Activated T-helper 17 cell treated with anti-CD3 and anti-CD28 coated beads, Interleukin-2, amount 50 U/mL, for 72 hours (primary cell): ENCODE data around the gene ZNF77. TPM values are rescaled to one million over a fixed set of nuclear protein-coding genes. Genes with fewer than 3 reads are reported as not detected.
A peak's percentile ranks its signal among the peaks of the same experiment; 100 is the strongest.
"Not testable (repeated sequence)": the region's sequence is repeated elsewhere in the genome, so short reads cannot be mapped to it uniquely, and the experiment has no call there.

ENCODE experiments used
- ATAC-seq: fragments of 150-1000 bp; cut with Tn5 transposase; replicated peaks from 2 replicates; pipeline ENCODE4 v1.10.0; 2021; ENCODE audit warnings: mild to moderate bottlenecking, moderate library complexity
- H3K27ac Mint-ChIP-seq: one replicate; pipeline ENCODE4 v1.8.0; 2022; ENCODE audit warnings: mixed read lengths
- H3K27me3 Mint-ChIP-seq: one replicate; pipeline ENCODE4 v1.8.0; 2022; ENCODE audit warnings: mixed read lengths
- H3K36me3 Mint-ChIP-seq: one replicate; pipeline ENCODE4 v1.8.0; 2022; ENCODE audit warnings: low read depth, mild to moderate bottlenecking, mixed read lengths
- H3K4me1 Mint-ChIP-seq: one replicate; pipeline ENCODE4 v1.8.0; 2022; ENCODE audit warnings: mixed read lengths
- H3K4me3 Mint-ChIP-seq: one replicate; pipeline ENCODE4 v1.8.0; 2022; ENCODE audit warnings: mild to moderate bottlenecking, mixed read lengths
- H3K9me3 Mint-ChIP-seq: one replicate; pipeline ENCODE4 v1.8.0; 2022; ENCODE audit warnings: mixed read lengths
- total RNA-seq, 2 donors: library from RNA; stranded (reverse); gene quantifications; one replicate each; pipeline ENCODE4 v1.2.3, GENCODE V29; 2022

Gene ZNF77
- total RNA-seq, 2 donors from 2014 or later: 4.7 to 4.9 TPM

- no peaks in the 10 kb centered on the region for H3K27me3 Mint-ChIP-seq
- H3K36me3 Mint-ChIP-seq: no peaks in the 10 kb centered on the region
- ATAC-seq: no peak
- H3K9me3 Mint-ChIP-seq: no peaks in the 10 kb centered on the region
- H3K4me1 Mint-ChIP-seq: no peaks in the 10 kb centered on the region
- H3K4me3 Mint-ChIP-seq: no peak overlapping the region
- no peak overlapping the region for H3K27ac Mint-ChIP-seq
Measured at GRCh38 chr19:2957160-2957559, 12.4 kb upstream of the ZNF77 start.

- Mint-ChIP-seq H3K4me3 (no peak overlapping the region), H3K36me3 (peaks cover 12% of the 10 kb centered on the region), H3K27ac (no peak overlapping the region), H3K9me3 (no peaks in the 10 kb centered on the region), H3K4me1 (peaks cover 9% of the 10 kb centered on the region), H3K27me3 (no peaks in the 10 kb centered on the region)
- no peak for ATAC-seq
Measured at GRCh38 chr19:2952953-2953481, 8.2 kb upstream of the ZNF77 start.

GRCh38 chr19:2950286-2951124 is 5.7 kb upstream of the ZNF77 start:
- Mint-ChIP-seq H3K9me3 (no peaks in the 10 kb centered on the region), H3K27me3 (no peaks in the 10 kb centered on the region), H3K4me1 (peaks cover 14% of the 10 kb centered on the region), H3K27ac (peak overlapping the region; percentile 98), H3K4me3 (peak overlapping the region; percentile 98), H3K36me3 (peaks cover 17% of the 10 kb centered on the region)
- ATAC-seq: peak; percentile 99

DNA sequence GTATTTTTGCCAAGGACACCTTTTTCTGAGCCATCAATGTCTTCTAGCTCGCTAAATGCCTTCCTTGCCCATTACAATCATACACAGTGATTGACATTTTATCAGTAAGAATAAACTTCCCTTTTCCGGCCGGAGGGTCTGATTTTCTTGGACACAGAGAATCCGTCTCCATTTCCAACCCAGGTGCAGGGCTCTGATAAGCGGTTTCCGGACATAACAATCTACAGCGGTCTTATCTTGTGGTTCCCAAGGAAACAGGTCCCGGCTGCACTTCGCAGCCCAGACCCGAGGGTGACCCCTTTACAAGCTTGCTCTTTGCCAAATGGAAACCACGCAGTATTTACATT is 5.1 kb upstream of the ZNF77 start:
- Mint-ChIP-seq H3K36me3 (peaks cover 17% of the 10 kb centered on the region), H3K9me3 (no peaks in the 10 kb centered on the region), H3K4me3 (peak overlapping the region; percentile 98), H3K27ac (peak overlapping the region; percentile 98), H3K27me3 (no peaks in the 10 kb centered on the region), H3K4me1 (peaks cover 14% of the 10 kb centered on the region)
- no peak for ATAC-seq

- Mint-ChIP-seq H3K36me3 (peaks cover 17% of the 10 kb centered on the region), H3K9me3 (no peaks in the 10 kb centered on the region), H3K27me3 (no peaks in the 10 kb centered on the region), H3K27ac (peak overlapping the region; percentile 94), H3K4me1 (peaks cover 18% of the 10 kb centered on the region), H3K4me3 (peak overlapping the region; percentile 90)
- ATAC-seq: no peak
Measured at GRCh38 chr19:2945575-2946184, 909 bp upstream of the ZNF77 start.

- Mint-ChIP-seq H3K4me1 (peaks cover 16% of the 10 kb centered on the region), H3K27ac (peak overlapping the region; percentile 94)
Measured at GRCh38 chr19:2944403-2944774, 382 bp downstream of the ZNF77 start.

GRCh38 chr19:2942928-2943640 is 1.7 kb downstream of the ZNF77 start:
- Mint-ChIP-seq H3K27ac (no peak overlapping the region), H3K4me3 (peak overlapping the region; percentile 90), H3K9me3 (no peaks in the 10 kb centered on the region), H3K27me3 (no peaks in the 10 kb centered on the region), H3K36me3 (peaks cover 11% of the 10 kb centered on the region), H3K4me1 (peaks cover 9% of the 10 kb centered on the region)
- ATAC-seq: no peak

More at GRCh38 chr19:2944403-2944774, 382 bp downstream of the ZNF77 start:
- H3K36me3 Mint-ChIP-seq: peaks cover 11% of the 10 kb centered on the region
- no peak for ATAC-seq
- H3K4me3 Mint-ChIP-seq: peak overlapping the region; percentile 90
- H3K9me3 Mint-ChIP-seq: no peaks in the 10 kb centered on the region
- H3K27me3 Mint-ChIP-seq: no peaks in the 10 kb centered on the region

GRCh38 chr19:2935863-2936262 is 8.9 kb downstream of the ZNF77 start:
- not testable (repeated sequence) for H3K27ac Mint-ChIP-seq, H3K4me3 Mint-ChIP-seq, H3K27me3 Mint-ChIP-seq, H3K4me1 Mint-ChIP-seq, ATAC-seq
- H3K36me3 Mint-ChIP-seq: peaks cover 73% of the 10 kb centered on the region
- H3K9me3 Mint-ChIP-seq: peaks cover 14% of the 10 kb centered on the region

- H3K9me3 Mint-ChIP-seq: peaks cover 14% of the 10 kb centered on the region
- ATAC-seq: no peak
- H3K36me3 Mint-ChIP-seq: peaks cover 81% of the 10 kb centered on the region
- no peaks in the 10 kb centered on the region for H3K27me3 Mint-ChIP-seq
- H3K4me3 Mint-ChIP-seq: no peak overlapping the region
- H3K27ac Mint-ChIP-seq: no peak overlapping the region
- no peaks in the 10 kb centered on the region for H3K4me1 Mint-ChIP-seq
Measured at GRCh38 chr19:2933490-2933910, 11.3 kb downstream of the ZNF77 start.

- Mint-ChIP-seq H3K36me3 (peaks cover 19% of the 10 kb centered on the region), H3K27ac (no peak overlapping the region), H3K4me1 (no peaks in the 10 kb centered on the region), H3K27me3 (no peaks in the 10 kb centered on the region), H3K4me3 (no peak overlapping the region), H3K9me3 (peaks cover 4% of the 10 kb centered on the region)
- ATAC-seq: no peak
Measured at GRCh38 chr19:2927032-2927430, 17.7 kb downstream of the ZNF77 start.

DNA sequence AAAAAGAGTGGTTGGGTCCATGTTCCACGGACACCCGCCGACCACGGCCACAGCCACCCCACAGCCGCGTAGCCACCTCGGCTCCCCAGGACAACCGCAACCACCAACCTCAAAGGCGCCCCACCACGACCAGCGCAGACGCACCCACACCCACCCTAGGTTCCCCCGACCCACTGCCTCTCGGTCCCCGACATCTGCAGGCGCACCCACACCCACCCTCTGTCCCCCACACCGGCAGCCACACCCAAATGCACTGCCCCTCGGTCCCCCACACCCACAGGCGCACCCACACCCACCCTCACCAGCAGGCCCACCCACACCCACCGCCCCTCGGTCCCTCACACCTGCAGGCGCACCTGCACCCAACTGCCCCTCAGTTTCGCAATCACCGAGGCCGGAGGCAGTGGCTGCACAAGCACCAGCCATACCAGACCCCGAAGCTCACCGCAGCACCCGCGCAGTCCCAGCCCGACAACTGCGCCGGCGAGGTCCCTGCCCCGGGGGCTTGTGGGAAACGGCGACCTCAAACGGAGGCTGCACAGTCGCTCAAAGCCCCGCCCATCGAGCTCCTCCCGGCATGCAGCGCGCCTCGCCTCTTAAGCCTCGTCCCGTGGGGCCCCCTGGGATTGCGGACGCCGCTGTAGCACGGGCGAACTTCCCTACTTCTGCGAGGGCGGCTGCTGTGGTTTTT is 18.3 kb downstream of the ZNF77 start:
- no peak overlapping the region for H3K27ac Mint-ChIP-seq
- H3K9me3 Mint-ChIP-seq: peaks cover 2% of the 10 kb centered on the region
- no peak overlapping the region for H3K4me3 Mint-ChIP-seq
- H3K4me1 Mint-ChIP-seq: no peaks in the 10 kb centered on the region
- H3K36me3 Mint-ChIP-seq: peaks cover 16% of the 10 kb centered on the region
- H3K27me3 Mint-ChIP-seq: no peaks in the 10 kb centered on the region
- ATAC-seq: no peak

- no peaks in the 10 kb centered on the region for H3K9me3 Mint-ChIP-seq
- H3K27me3 Mint-ChIP-seq: no peaks in the 10 kb centered on the region
- H3K4me1 Mint-ChIP-seq: no peaks in the 10 kb centered on the region
- H3K27ac Mint-ChIP-seq: no peak overlapping the region
- H3K4me3 Mint-ChIP-seq: no peak overlapping the region
- peaks cover 9% of the 10 kb centered on the region for H3K36me3 Mint-ChIP-seq
- no peak for ATAC-seq
Measured at GRCh38 chr19:2923510-2923909, 21.3 kb downstream of the ZNF77 start.

GRCh38 chr19:2922987-2923386 is 21.8 kb downstream of the ZNF77 start:
- Mint-ChIP-seq H3K27me3 (no peaks in the 10 kb centered on the region), H3K27ac (no peak overlapping the region), H3K4me1 (no peaks in the 10 kb centered on the region), H3K4me3 (no peak overlapping the region), H3K36me3 (peaks cover 14% of the 10 kb centered on the region), H3K9me3 (no peaks in the 10 kb centered on the region)
- no peak for ATAC-seq
